ENCODE results near the gene CPN1.

DNA sequence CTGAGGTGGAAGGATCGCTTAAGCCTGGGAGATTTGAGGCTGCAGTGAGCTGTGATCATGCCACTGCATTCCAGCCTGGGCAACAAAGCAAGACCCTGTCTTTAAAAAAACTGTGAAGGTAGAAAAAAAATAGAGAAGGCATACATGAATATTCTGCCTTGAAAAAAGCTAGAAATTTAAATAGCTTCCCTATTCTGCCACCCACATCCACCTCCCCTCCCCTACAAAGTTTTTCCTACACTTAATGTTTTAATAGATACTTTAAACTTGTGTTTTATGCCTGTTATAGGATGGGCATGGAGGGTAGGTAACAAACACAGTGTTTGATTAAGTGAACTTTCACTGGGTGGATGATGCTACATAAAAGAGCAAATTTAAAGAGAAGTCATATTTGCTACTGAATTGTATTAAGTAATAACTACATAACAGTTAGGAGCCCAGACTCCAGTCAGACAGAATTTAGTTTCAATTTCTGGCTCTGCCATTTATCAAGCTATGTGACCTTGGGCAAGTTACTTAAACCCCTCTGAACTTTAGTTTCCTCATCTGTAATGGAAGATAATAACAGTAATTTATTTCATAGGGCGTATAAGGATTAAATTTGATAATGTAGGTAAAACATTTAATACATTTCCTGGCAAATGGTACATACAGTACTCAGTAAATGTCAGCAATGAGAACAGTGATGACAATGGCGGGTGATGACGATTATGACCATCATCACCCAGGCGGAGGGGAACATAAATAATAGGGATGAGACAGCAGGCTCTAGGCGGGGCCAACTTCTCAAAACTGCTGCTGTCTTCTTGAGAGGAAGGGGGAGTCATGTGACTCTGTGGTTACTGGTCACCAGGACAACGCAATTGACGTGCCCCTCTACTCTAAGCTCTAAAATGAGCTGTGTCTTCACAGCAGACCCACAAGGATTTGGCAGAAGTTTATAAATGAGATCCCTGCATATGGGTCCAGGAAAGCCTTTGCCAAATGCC lies 87.7 kb downstream of the CPN1 start:
- TF ChIP-seq, protein P1, sequence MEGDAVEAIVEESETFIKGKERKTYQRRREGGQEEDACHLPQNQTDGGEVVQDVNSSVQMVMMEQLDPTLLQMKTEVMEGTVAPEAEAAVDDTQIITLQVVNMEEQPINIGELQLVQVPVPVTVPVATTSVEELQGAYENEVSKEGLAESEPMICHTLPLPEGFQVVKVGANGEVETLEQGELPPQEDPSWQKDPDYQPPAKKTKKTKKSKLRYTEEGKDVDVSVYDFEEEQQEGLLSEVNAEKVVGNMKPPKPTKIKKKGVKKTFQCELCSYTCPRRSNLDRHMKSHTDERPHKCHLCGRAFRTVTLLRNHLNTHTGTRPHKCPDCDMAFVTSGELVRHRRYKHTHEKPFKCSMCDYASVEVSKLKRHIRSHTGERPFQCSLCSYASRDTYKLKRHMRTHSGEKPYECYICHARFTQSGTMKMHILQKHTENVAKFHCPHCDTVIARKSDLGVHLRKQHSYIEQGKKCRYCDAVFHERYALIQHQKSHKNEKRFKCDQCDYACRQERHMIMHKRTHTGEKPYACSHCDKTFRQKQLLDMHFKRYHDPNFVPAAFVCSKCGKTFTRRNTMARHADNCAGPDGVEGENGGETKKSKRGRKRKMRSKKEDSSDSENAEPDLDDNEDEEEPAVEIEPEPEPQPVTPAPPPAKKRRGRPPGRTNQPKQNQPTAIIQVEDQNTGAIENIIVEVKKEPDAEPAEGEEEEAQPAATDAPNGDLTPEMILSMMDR (IDR thresholded peaks at IDR 0.05) = no peak
- TF ChIP-seq POLR2A (IDR thresholded peaks at IDR 0.05) (no peak), POLR2AphosphoS5 (IDR thresholded peaks at IDR 0.05) (peak in 2 of 3 donors; percentile 25 to 71), EP300 (IDR thresholded peaks at IDR 0.05) (no peak)

All from stomach (tissue), 4 donors.